GM18951 (cell line): ENCODE measurements around the gene GAS2L2.

Experiments
- POLR2A ChIP-seq: IDR thresholded peaks from 4 replicates; pipeline ENCODE4 v1.6.1; 2011; ENCODE audit warnings: mild to moderate bottlenecking; ENCODE audit not compliant: insufficient read length, insufficient read depth; ENCODE audit errors: extremely low read depth
- in situ Hi-C: fragments of 300-500 bp; cut with MboI; formaldehyde crosslinking; loops from one replicate; pipeline ENCODE4 v1.12.0; 2022; ENCODE audit warnings: low sequenced_read_pairs, mixed read lengths, inconsistent platforms; ENCODE audit not compliant: unreplicated experiment

GAS2L2 gene

GRCh38 chr17:35752945-35753764, at the start of gene GAS2L2:
TSS of gene GAS2L2 (minus strand) at chr17:35753239. CDS start at chr17:35752850, 389 bp downstream.
- in situ Hi-C loops = no loop called here
- no peak for TF ChIP-seq POLR2A

GRCh38 chr17:35801583-35802224, 48.7 kb upstream of the GAS2L2 start:
- in situ Hi-C loops = loop anchor here (5.0 kb wide), 1 partner anchor 34 kb away; no protein-coding TSS in a partner anchor
- no peak for TF ChIP-seq POLR2A

GRCh38 chr17:35799942-35800341, 46.9 kb upstream of the GAS2L2 start:
- in situ Hi-C loops = loop anchor here (5.0 kb wide), 1 partner anchor 33 kb away; no protein-coding TSS in a partner anchor

GRCh38 chr17:35797918-35798317, 44.9 kb upstream of the GAS2L2 start:
- TF ChIP-seq POLR2A = no peak
- in situ Hi-C loops = no loop called here

More at GRCh38 chr17:35799942-35800341, 46.9 kb upstream of the GAS2L2 start:
- TF ChIP-seq POLR2A = no peak

GRCh38 chr17:35797370-35797769, 44.3 kb upstream of the GAS2L2 start:
- in situ Hi-C loops = no loop called here
- no peak for TF ChIP-seq POLR2A

GRCh38 chr17:35796942-35797341, 43.9 kb upstream of the GAS2L2 start:
- TF ChIP-seq POLR2A = no peak
- in situ Hi-C loops = no loop called here

- no peak for TF ChIP-seq POLR2A
- in situ Hi-C loops = no loop called here
Observed at GRCh38 chr17:35795871-35796265, 42.8 kb upstream of the GAS2L2 start.

- no peak for TF ChIP-seq POLR2A
- in situ Hi-C loops = no loop called here
Observed at GRCh38 chr17:35795007-35795870, 42.2 kb upstream of the GAS2L2 start, which contains the start of gene MMP28. TSS of gene MMP28 (minus strand) at chr17:35795641. CDS start at chr17:35795377, 264 bp downstream.

GRCh38 chr17:35793257-35793656, 40.2 kb upstream of the GAS2L2 start:
- no peak for TF ChIP-seq POLR2A
- in situ Hi-C loops = no loop called here

- no peak for TF ChIP-seq POLR2A
- in situ Hi-C loops = no loop called here
Observed at GRCh38 chr17:35791681-35792350, 38.8 kb upstream of the GAS2L2 start.

GRCh38 chr17:35790841-35791240, 37.8 kb upstream of the GAS2L2 start:
- no peak for TF ChIP-seq POLR2A
- in situ Hi-C loops = no loop called here
